DND-41 (cell line): Measurements from ENCODE around the gene SPO11.

Experiments used
- ATAC-seq: fragments of 200-7000 bp; cut with Tn5 transposase; 3 replicates; pipeline ENCODE4 v1.9.1; 2021; ENCODE audit warnings: low read depth; ENCODE audit not compliant: insufficient read depth
- DNase-seq: peaks from one replicate; pipeline ENCODE4 v3.0.0-alpha.2; 2020
- H2AFZ ChIP-seq: 2 replicates; pipeline ENCODE4 v1.6.0; 2012; ENCODE audit warnings: low read depth, low read length
- H3K27ac ChIP-seq: 2 replicates; pipeline ENCODE4 v1.5.1; 2012; ENCODE audit warnings: low read length, inconsistent platforms
- H3K27me3 ChIP-seq: fragments of 200-600 bp; sonication (generic); 2 replicates; pipeline ENCODE4 v1.6.0; 2012; ENCODE audit warnings: low read length, mild to moderate bottlenecking, inconsistent platforms; ENCODE audit not compliant: insufficient read depth, poor library complexity
- H3K36me3 ChIP-seq: 2 replicates; pipeline ENCODE4 v1.5.1; 2012; ENCODE audit warnings: low read length, inconsistent platforms; ENCODE audit not compliant: insufficient read depth
- H3K4me1 ChIP-seq: 2 replicates; pipeline ENCODE4 v1.5.1; 2012; ENCODE audit warnings: mild to moderate bottlenecking, low read length; ENCODE audit not compliant: insufficient read depth
- H3K4me2 ChIP-seq: 2 replicates; pipeline ENCODE4 v1.6.0; 2012; ENCODE audit warnings: mild to moderate bottlenecking, moderate library complexity, low read length, inconsistent platforms; ENCODE audit not compliant: insufficient read depth
- H3K4me3 ChIP-seq, 2 experiments: fragments of 200-600 bp in 1 of 2; shearing (Covaris generic) in 1 of 2; 2 replicates each; pipeline ENCODE4 v1.5.1; 2012 to 2016; ENCODE audit warnings: inconsistent platforms in 2 of 2, low read length in 2 of 2, mild to moderate bottlenecking in 2 of 2, low read depth in 1 of 2, moderate library complexity in 1 of 2
- H3K79me2 ChIP-seq: 2 replicates; pipeline ENCODE4 v1.6.0; 2012; ENCODE audit warnings: low read length, inconsistent platforms; ENCODE audit not compliant: insufficient read depth
- H3K9ac ChIP-seq: 2 replicates; pipeline ENCODE4 v1.6.0; 2012; ENCODE audit warnings: low read depth, mild to moderate bottlenecking, inconsistent platforms, low read length, moderate library complexity
- H3K9me3 ChIP-seq: 2 replicates; pipeline ENCODE4 v1.5.1; 2012; ENCODE audit warnings: low read length, moderate library complexity, mild to moderate bottlenecking, inconsistent platforms; ENCODE audit not compliant: insufficient read depth, severe bottlenecking
- H4K20me1 ChIP-seq: 2 replicates; pipeline ENCODE4 v1.6.0; 2012; ENCODE audit warnings: low read length; ENCODE audit not compliant: insufficient read depth
- CTCF ChIP-seq: IDR thresholded peaks from 2 replicates; pipeline ENCODE4 v1.5.1; 2012; ENCODE audit warnings: borderline replicate concordance, low read length, moderate library complexity, mild to moderate bottlenecking; ENCODE audit not compliant: poor library complexity, severe bottlenecking; ENCODE audit errors: extremely low read depth
- EZH2 ChIP-seq: IDR thresholded peaks from 3 replicates; pipeline ENCODE4 v1.6.1; 2012; ENCODE audit warnings: borderline replicate concordance, low read depth, mild to moderate bottlenecking, moderate library complexity, low read length, inconsistent platforms; ENCODE audit not compliant: severe bottlenecking

SPO11 gene

GRCh38 chr20:57378646-57379262 lies 49.2 kb downstream of the SPO11 start:
- no peak overlapping the region for H3K4me3 ChIP-seq
- H3K36me3 ChIP-seq, result peaks cover 73% of the 10 kb centered on the region
- H3K27ac ChIP-seq, result no peak overlapping the region

GRCh38 chr20:57379263-57379647 lies 49.7 kb downstream of the SPO11 start:
- no peak overlapping the region for H3K4me2 ChIP-seq
- peaks cover 70% of the 10 kb centered on the region for H3K36me3 ChIP-seq
- no peak overlapping the region for H3K9ac ChIP-seq
- no peak overlapping the region for H3K4me3 ChIP-seq
- no peaks in the 10 kb centered on the region for H3K27me3 ChIP-seq
- no peak for TF ChIP-seq CTCF
- TF ChIP-seq EZH2, result no peak
- no peaks in the 10 kb centered on the region for H3K4me1 ChIP-seq
- DNase-seq (no peak), ATAC-seq (no peak)
- no peak overlapping the region for H3K27ac ChIP-seq
- no peak overlapping the region for H2AFZ ChIP-seq
- H4K20me1 ChIP-seq, result peaks cover 72% of the 10 kb centered on the region
- H3K79me2 ChIP-seq, result no peaks in the 10 kb centered on the region
- no peaks in the 10 kb centered on the region for H3K9me3 ChIP-seq

More at GRCh38 chr20:57378646-57379262, 49.2 kb downstream of the SPO11 start:
- Histone ChIP-seq H2AFZ (no peak overlapping the region), H3K27me3 (no peaks in the 10 kb centered on the region), H4K20me1 (peaks cover 71% of the 10 kb centered on the region), H3K79me2 (no peaks in the 10 kb centered on the region), H3K4me2 (no peak overlapping the region), H3K4me1 (no peaks in the 10 kb centered on the region), H3K9me3 (no peaks in the 10 kb centered on the region), H3K9ac (no peak overlapping the region)
- no peak for ATAC-seq
- TF ChIP-seq EZH2 (no peak), CTCF (no peak)
- no peak for DNase-seq

- H3K27me3 ChIP-seq, result no peaks in the 10 kb centered on the region
- no peak overlapping the region for H3K4me3 ChIP-seq
- no peak overlapping the region for H2AFZ ChIP-seq
- H3K4me2 ChIP-seq, result no peak overlapping the region
- TF ChIP-seq CTCF, result no peak
- no peak for TF ChIP-seq EZH2
- DNase-seq, result no peak
- H3K27ac ChIP-seq, result no peak overlapping the region
- peaks cover 67% of the 10 kb centered on the region for H3K36me3 ChIP-seq
- H3K4me1 ChIP-seq, result no peaks in the 10 kb centered on the region
- no peaks in the 10 kb centered on the region for H3K9me3 ChIP-seq
- H3K79me2 ChIP-seq, result no peaks in the 10 kb centered on the region
- no peak for ATAC-seq
- peaks cover 71% of the 10 kb centered on the region for H4K20me1 ChIP-seq
- H3K9ac ChIP-seq, result no peak overlapping the region
Measured at GRCh38 chr20:57380081-57380750, 50.6 kb downstream of the SPO11 start.
